GM18519 (cell line): ENCODE measurements around the gene IDH1.
"Not testable (repeated sequence)": the region's sequence is repeated elsewhere in the genome, so short reads cannot be mapped to it uniquely, and the experiment has no call there.

Experiments used
- ATAC-seq: cut with Tn5 transposase; IDR thresholded peaks from one replicate; pipeline ENCODE4 v1.9.1; 2021; ENCODE audit warnings: mild to moderate bottlenecking, moderate library complexity; ENCODE audit not compliant: unreplicated experiment, low FRiP score

The IDH1 gene

DNA sequence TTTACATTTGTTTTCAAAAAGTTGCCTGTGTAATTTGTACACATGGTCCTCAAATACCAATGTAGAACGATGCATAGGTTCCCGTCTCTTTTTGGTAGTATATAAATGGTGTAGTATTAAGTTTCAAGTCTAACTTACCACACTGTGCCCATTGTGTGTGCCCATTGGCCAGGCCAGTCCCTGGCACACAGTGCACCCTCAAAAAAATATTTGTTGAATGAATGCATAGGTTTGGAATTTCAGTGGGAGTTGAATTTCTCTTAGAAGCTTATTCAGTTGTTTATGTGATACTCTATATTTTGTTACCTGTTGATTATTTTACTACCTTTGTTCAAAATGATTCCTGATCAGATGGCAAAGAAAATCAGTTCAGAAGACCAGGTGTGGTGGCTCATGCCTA, 30.1 kb downstream of the IDH1 start:
- no peak for ATAC-seq

DNA sequence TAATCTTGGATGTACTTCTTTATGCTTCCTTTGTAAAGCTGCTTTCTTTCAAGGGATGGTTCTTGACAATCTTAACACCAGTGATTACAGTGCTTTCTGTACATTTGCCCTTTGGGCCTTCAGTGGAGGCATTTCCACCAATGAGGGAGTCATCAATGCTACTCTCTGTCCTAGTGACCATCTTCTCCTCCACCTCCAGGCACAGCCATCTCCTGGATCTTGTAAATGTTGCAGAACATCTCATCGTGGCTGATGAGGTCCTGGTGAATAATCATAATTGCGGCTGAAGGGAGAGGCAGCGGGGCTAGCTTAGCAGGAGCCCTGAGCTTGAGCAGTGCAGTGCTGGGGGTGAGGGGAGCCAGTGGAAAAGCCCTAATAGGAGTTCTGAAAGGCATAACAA, 32.5 kb downstream of the IDH1 start:
- ATAC-seq, result no peak

GRCh38 chr2:208221873-208222272, 33.0 kb downstream of the IDH1 start:
- not testable (repeated sequence) for ATAC-seq

DNA sequence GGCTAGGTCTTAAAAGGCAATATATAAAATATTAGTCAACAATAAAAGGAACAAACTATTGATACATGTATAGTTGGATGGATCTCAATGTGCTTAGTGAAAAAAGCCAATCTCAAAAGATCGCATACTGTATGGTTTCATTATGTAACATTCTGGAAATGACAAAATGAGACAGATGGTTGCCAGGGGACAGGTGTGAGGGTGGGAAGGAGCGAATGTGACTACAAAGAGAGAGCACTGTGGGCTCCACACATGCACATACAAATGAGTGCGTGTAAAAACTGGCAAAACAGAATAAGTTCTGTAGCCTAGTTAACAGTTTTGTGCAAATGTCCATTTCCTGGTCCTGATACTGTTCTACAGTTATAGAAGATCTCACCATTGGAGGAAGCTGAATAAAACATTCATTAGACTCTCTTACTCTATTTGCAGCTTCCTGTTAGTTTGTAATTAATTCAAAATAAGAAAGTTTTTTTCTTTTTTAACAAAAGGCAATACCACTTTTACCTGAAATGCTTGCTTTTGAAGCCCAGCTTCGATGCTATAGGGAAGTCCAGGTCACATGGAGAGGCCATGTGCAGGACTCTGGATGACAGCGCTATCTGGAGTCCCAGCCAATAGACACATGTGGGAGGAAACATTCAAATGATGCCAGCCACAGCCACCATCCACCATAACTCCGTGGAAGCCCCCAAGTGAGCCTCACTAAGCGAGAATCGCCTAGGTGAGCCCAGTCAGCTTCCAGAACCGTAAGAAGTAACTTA, 44.0 kb downstream of the IDH1 start:
- no peak for ATAC-seq

GRCh38 chr2:208208335-208209085, 46.4 kb downstream of the IDH1 start:
- no peak for ATAC-seq

GRCh38 chr2:208207769-208208168, 47.1 kb downstream of the IDH1 start:
- no peak for ATAC-seq

DNA sequence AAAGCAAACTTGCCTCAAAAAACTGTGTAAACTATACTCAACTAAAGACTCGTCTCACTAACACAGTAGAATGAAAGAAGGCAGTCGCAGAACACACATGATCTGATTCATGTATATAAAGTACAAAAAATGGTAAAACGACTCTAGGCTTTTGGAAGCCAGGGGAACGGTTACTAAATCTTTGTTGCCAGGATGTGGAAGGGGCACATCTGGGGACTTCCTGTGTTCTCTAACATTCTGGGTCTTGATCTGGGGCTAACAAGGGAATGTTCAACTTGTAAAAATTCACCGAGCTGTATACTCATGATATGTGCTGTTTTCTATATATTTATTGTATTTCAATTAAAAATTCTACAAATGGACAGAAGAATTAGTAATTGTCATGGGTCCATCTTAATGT, 50.7 kb downstream of the IDH1 start:
- ATAC-seq, result no peak

DNA sequence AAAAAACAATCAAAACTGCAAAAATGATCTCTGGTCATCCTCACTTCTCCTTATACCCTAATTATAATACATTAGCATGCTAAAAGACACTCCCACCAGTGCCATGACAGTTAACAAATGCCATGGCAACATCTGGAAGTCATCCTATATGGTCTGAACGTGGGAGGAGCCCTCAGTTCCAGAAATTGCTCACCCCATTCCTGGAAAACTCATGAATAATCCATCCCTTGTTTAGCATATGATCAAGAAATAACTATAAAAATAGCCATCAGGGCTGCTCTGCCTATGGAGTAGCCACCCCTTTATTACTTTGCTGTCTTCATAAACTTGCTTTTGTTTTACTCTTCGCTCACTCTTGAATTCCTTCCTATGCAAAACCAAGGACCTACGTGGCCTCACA, 59.3 kb downstream of the IDH1 start:
- ATAC-seq, result no peak

- no peak for ATAC-seq
Observed at GRCh38 chr2:208192611-208193236, 62.1 kb downstream of the IDH1 start.

DNA sequence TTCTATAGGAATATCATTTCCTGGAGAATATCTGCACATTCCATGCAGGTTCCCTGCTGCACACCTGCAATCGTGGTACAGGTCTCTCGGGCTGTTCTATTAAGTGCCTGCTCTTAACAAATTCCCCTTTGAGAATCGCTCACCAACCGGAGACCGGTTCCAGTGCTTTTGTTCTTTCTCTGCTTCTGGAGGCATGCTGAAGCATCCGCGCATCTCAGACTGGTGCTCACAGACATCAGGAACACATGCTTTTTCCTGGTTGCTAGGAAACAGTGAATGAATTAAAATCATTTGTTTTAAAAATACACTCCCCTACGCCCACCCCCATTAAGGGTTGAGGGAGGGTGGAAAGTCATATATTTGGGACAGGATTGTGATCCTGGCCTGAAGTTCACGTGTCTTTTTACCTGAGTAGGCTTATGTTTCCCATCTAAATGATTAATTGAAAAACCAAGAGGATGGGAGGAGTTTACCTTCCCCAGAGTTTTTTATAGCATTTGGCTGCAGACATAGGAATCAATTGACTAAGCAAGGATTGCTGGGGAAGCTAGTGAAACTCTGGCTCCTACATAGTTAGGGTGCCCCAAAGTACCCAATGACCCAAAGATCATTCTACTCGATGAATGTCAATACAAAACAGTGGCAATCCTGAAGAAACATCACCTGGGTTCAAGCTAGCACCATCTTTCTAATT, 64.9 kb downstream of the IDH1 start, which contains the start of gene C2orf80:
TSS of gene C2orf80 (minus strand) at position 221 of the 694 bp plus-strand sequence. CDS start 3,044 bp downstream, outside the sequence.
- no peak for ATAC-seq

DNA sequence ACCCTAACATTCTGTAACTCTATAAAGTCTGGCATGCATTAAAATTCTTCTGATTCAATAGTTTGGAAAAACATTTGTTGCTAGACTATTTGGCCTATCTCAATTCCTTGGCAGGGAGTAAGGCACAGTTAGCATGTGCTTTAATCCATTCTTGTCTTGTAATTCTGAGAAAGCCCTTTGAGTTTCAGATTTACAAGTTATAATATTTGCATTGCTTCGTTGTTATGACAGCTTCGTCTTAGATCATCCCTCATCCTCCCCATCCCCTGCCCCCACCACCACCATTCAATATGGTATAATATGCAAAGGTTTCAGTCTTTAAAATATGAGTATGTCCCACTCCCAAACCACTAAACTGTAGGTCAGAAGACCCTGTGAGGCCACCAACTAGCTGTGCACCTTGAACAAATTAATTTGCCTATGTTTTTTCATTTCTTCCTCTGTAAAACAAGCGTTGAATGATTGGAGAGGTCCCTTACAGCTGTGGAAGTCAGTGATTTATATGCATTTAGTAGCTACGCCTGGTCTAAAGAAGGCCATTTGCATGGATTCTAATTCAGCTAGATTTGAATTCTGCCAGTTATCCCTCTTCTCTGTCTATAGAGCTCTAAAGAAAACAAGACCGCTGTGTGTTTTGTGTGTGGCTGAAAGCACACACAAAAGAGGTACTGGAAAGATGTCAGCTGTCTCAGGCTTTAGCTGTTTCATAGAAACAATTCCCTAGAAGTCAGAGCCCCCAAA, 65.6 kb downstream of the IDH1 start:
- ATAC-seq, result no peak

DNA sequence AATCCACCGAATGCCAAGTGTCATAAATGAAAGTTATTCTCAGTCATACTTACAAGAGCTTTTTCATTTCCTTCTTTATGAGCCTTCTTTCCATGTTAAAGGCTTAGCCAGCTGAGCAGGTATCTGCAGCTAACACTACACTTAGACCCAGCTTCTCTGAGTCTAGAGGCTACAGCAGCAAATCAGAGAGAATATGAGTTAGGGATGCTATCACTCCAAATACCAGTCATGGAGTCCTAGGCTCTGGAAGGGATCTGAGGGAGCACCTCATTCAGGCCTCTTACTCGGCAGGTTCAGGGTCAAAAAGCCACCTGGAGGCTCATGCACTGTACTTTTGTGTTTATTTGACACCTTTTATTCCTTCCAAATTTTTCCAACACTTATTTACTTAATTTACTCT, 68.0 kb downstream of the IDH1 start:
- ATAC-seq, result no peak

- no peak for ATAC-seq
Observed at GRCh38 chr2:208186465-208186864, 68.4 kb downstream of the IDH1 start.
